Gastroesophageal sphincter (tissue), 4 donors: ENCODE data around the gene RAPGEF5. TPM values are rescaled to one million over a fixed set of nuclear protein-coding genes. Genes with fewer than 3 reads are reported as not detected.

Experiments
- ATAC-seq: fragments of 150-250 bp; one replicate; pipeline ENCODE4 v1.9.1; 2016; ENCODE audit warnings: mild to moderate bottlenecking, moderate library complexity
- H3K27ac ChIP-seq, 4 donors: fragments of 200-600 bp; sonication (generic) in 3 of 4; 1 replicate in 3 of 4; 2 replicates in 1 of 4; pipeline ENCODE4 v1.5.1; 2016 to 2019
- H3K27me3 ChIP-seq: fragments of 200-600 bp; sonication (generic); one replicate; pipeline ENCODE4 v1.5.1; 2019
- H3K36me3 ChIP-seq, 2 donors: fragments of 200-600 bp; sonication (generic); one replicate each; pipeline ENCODE4 v1.5.1; 2019; ENCODE audit warnings: control low read depth in 1 of 2
- H3K4me1 ChIP-seq, 3 donors: fragments of 200-600 bp; sonication (generic); 1 replicate in 2 of 3; 2 replicates in 1 of 3; pipeline ENCODE4 v1.5.1; 2016 to 2019; ENCODE audit warnings: control low read depth in 2 of 3
- H3K4me3 ChIP-seq, 2 donors: fragments of 200-600 bp; sonication (generic); one replicate each; pipeline ENCODE4 v1.5.1; 2019; ENCODE audit warnings: mild to moderate bottlenecking in 1 of 2, moderate library complexity in 1 of 2
- H3K9me3 ChIP-seq, 3 donors: fragments of 200-600 bp; sonication (generic); one replicate each; pipeline ENCODE4 v1.5.1; 2017 to 2019; ENCODE audit warnings: control low read depth in 2 of 3
- EP300 ChIP-seq: sonication (generic); formaldehyde crosslinking; IDR thresholded peaks from one replicate; pipeline ENCODE4 v1.6.1; 2017; ENCODE audit warnings: antibody characterized with exemption, mild to moderate bottlenecking
- POLR2A ChIP-seq, 2 donors: fragments of 450-650 bp; IDR thresholded peaks; one replicate each; pipeline ENCODE4 v1.6.1; 2017; ENCODE audit warnings: antibody characterized with exemption in 2 of 2, mild to moderate bottlenecking in 2 of 2, moderate library complexity in 1 of 2
- POLR2AphosphoS5 ChIP-seq: sonication (generic); formaldehyde crosslinking; IDR thresholded peaks from one replicate; pipeline ENCODE4 v1.6.1; 2017; ENCODE audit warnings: antibody characterized with exemption
- WGBS, 2 donors: methylation state at CpG; one replicate each; pipeline ENCODE4 v1.1.5; 2018; ENCODE audit warnings: low coverage in 1 of 2; 5-methylcytosine and 5-hydroxymethylcytosine counted together
- total RNA-seq, 4 donors: library from RNA; depleted of rRNA; stranded (reverse); fragments of >200 nt; gene quantifications; one replicate each; pipeline ENCODE4 v1.1.0, GENCODE V29; 2016
- TF ChIP-seq, protein P1 (sequence below), 4 experiments: fragments of 200-600 bp in 2 of 4; fragments of 450-650 bp in 2 of 4; sonication (generic) in 1 of 4; IDR thresholded peaks; one replicate each; pipeline ENCODE4 v1.5.1; 2017 to 2019; ENCODE audit warnings: antibody characterized with exemption in 4 of 4, mild to moderate bottlenecking in 2 of 4, moderate library complexity in 2 of 4

The RAPGEF5 gene
- total RNA-seq, 4 donors from 2014 or later: 21.5 to 29.8 (median 26.6) TPM

DNA sequence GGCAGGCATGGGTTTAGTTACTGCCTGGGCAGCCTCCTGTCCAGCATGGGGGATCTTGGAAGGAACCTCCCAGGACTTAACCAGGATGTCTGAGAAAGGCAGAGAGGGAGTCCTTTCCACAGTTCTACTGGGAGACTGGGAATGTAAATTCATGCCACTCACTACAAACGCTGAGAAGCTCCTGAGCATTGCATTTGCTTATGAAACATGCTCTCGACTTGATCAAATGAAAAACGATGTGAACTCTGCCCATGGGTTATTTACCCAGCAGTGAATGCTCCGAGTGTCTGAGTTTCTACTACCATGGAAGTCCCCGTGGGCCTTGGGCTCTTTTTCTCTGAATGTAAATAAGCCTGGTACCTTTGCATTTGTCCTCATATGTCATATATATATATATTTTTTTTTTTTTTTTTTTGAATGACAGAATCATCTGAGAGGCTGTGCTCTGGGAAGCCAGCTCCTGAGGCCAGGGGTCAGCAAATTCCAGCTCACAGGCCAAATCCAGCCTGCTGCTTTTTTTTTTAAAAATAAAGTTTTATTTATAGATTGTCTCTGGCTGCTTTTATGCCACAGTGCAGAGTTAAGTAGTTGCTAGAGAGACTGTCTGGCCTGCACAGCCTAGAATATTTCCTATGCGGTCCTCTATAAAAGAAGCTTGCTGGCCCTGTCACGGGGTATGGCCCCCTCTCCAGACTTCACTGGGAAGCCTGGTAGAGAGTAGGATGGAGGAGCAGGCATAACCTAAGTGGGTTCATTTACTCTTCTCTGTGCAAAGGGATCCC, 21.4 kb upstream of the RAPGEF5 start:
- TF ChIP-seq POLR2A (IDR thresholded peaks at IDR 0.05) (no peak), EP300 (no peak), POLR2AphosphoS5 (no peak)
- TF ChIP-seq, protein P1, sequence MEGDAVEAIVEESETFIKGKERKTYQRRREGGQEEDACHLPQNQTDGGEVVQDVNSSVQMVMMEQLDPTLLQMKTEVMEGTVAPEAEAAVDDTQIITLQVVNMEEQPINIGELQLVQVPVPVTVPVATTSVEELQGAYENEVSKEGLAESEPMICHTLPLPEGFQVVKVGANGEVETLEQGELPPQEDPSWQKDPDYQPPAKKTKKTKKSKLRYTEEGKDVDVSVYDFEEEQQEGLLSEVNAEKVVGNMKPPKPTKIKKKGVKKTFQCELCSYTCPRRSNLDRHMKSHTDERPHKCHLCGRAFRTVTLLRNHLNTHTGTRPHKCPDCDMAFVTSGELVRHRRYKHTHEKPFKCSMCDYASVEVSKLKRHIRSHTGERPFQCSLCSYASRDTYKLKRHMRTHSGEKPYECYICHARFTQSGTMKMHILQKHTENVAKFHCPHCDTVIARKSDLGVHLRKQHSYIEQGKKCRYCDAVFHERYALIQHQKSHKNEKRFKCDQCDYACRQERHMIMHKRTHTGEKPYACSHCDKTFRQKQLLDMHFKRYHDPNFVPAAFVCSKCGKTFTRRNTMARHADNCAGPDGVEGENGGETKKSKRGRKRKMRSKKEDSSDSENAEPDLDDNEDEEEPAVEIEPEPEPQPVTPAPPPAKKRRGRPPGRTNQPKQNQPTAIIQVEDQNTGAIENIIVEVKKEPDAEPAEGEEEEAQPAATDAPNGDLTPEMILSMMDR (IDR thresholded peaks at IDR 0.05): no peak
- Histone ChIP-seq H3K27ac (no peak overlapping the region), H3K4me3 (no peak overlapping the region), H3K9me3 (no peaks in the 10 kb centered on the region), H3K4me1 (no peaks in the 10 kb centered on the region), H3K27me3 (no peaks in the 10 kb centered on the region), H3K36me3 (no peaks in the 10 kb centered on the region)
- whole genome bisulfite sequencing, 2 donors: 64 to 65% methylated on average over 6 to 7 of the region's 7 CpGs
- no peak for ATAC-seq

DNA sequence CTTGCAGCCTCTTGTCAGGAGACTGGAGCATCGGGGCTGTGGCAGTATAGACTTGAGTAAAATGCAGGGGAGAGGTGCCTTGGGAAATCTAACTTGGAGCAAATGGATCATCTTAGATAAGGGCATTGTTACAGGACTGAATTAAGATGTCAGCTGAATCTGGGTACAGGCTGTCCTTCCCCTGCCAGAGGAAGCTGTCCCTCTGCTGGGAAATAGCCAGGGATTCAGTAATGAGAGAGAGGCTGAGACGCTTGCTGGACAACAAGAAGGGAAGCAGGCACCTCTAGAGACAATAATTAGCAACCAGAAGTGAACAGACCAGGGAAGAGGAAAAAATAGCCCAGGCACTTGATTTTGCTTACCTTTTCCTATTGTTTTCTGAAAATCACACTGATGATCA, 20.7 kb upstream of the RAPGEF5 start:
- Histone ChIP-seq H3K36me3 (no peaks in the 10 kb centered on the region), H3K4me1 (no peaks in the 10 kb centered on the region), H3K27ac (no peak overlapping the region), H3K27me3 (no peaks in the 10 kb centered on the region), H3K4me3 (no peak overlapping the region), H3K9me3 (no peaks in the 10 kb centered on the region)
- no peak for ATAC-seq
- TF ChIP-seq EP300 (no peak), POLR2A (IDR thresholded peaks at IDR 0.05) (no peak), POLR2AphosphoS5 (no peak)
- TF ChIP-seq, protein P1 (IDR thresholded peaks at IDR 0.05): no peak
- 83% methylated on average over 1 of the region's 2 CpGs; no CpG with 5 or more reads in 1 of the 2 donors for WGBS, 2 donors

DNA sequence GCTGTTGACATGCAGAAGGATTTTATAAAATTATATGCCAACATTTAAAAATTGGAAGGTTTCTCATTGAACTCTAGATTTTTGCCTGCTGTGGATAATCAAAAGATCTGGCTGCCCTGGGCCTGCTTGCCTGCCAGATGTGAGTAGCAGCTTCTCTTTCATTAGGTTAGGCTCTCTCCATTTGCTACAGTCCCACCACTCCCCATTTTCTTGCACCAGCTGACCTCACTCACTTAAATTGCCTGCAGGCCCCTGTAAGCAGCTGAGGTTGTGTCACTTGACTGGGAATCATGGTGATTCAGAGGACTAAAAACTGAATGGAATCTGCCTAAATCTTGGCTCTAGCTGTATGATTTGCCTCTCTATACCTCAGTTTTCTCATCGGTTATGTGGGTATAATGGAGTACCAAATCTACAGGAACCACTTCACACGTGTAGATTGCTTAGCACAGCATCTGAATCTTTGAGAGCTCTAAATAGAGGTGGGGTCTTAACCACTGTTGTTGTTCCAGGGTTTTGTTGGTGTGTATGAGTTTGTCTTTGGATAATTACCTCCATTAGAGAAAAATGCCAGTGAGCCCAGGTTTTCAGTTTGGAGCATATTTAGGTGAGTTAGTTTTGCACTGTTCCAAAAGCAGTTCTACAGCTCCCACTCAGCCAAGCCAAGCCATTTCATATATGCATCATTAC, 18.6 kb upstream of the RAPGEF5 start:
- ATAC-seq: no peak
- Histone ChIP-seq H3K9me3 (no peaks in the 10 kb centered on the region), H3K4me1 (no peaks in the 10 kb centered on the region), H3K4me3 (no peak overlapping the region), H3K27ac (no peak overlapping the region), H3K36me3 (no peaks in the 10 kb centered on the region), H3K27me3 (no peaks in the 10 kb centered on the region)
- 94 to 100% methylated on average over 2 of the region's 2 CpGs for WGBS, 2 donors
- TF ChIP-seq EP300: no peak

DNA sequence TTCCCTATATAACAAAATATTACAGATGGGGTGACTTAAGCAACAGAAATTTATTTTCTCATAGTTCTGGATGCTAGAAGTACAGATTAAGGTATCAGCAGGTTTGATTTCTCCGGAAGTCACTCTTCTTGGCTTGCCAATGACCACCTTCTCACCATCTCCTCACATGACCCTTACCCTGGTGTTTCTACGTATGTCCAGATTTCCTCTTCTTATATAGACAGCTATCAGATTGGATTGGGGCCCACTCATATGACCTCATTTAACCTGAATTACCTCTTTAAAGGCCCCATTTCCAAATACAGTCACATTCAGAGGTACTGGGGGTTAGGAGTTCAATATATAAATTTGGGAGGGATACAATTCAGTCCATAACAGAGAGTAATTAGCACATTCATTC, 17.0 kb upstream of the RAPGEF5 start:
- TF ChIP-seq POLR2AphosphoS5: no peak

DNA sequence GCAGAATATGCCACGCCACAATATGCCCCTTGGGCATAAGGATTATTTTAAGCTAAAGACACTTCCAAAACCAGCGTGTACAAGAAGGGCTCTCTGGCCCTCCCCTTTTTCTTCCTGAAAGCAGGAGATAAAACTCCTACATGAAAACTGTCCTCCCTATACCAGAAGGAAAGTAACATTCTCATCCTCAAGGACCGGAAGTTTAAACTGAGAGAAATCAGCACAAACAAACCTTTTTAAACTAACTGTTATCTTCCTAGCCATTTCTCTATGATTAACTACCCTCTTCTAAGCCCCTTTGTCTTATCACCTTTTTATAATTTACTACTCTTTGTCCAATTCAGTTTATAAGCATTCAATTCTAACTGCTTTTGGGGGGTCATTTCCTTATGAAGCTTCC, 16.4 kb upstream of the RAPGEF5 start:
- H3K27ac ChIP-seq: no peak overlapping the region

More for the DNA sequence above, 17.0 kb upstream of the RAPGEF5 start:
- Histone ChIP-seq H3K27me3 (no peaks in the 10 kb centered on the region), H3K27ac (no peak overlapping the region), H3K36me3 (no peaks in the 10 kb centered on the region), H3K4me1 (no peaks in the 10 kb centered on the region), H3K4me3 (no peak overlapping the region), H3K9me3 (no peaks in the 10 kb centered on the region)
- 83 to 95% methylated on average over 2 of the region's 2 CpGs for WGBS, 2 donors
- ATAC-seq: no peak

More for the DNA sequence above, 16.4 kb upstream of the RAPGEF5 start:
- no peak for ATAC-seq
- H3K36me3 ChIP-seq: no peaks in the 10 kb centered on the region
- TF ChIP-seq EP300: no peak
- TF ChIP-seq, protein P1 (IDR thresholded peaks at IDR 0.05): no peak
- no peak for TF ChIP-seq POLR2A (IDR thresholded peaks at IDR 0.05)
- no peak for TF ChIP-seq POLR2AphosphoS5
- no peak overlapping the region for H3K4me3 ChIP-seq
- 57 to 70% methylated on average over 3 of the region's 3 CpGs for WGBS, 2 donors
- H3K4me1 ChIP-seq: no peaks in the 10 kb centered on the region
- H3K27me3 ChIP-seq: no peaks in the 10 kb centered on the region
- no peaks in the 10 kb centered on the region for H3K9me3 ChIP-seq
